ENCODE measurements around the gene MRPS12. TPM values are rescaled to one million over a fixed set of nuclear protein-coding genes. Genes with fewer than 3 reads are reported as not detected.

MRPS12 gene
- total and polyA plus RNA-seq, 11 donors: 45.7 to 115 (median 54.4) TPM

Other genes starting within 250 kb of the MRPS12 start
- 1 to 10 TPM in 2 of 9 donors, under 1 TPM in 7; 0.36 to 1.8 (median 0.72) TPM for gene CAPN12, start 186.5 kb upstream of the MRPS12 start, total RNA-seq
- 1 to 10 TPM in 1 of 2 donors, under 1 TPM in 1; 0.91 to 1.4 TPM for gene CAPN12, start 186.5 kb upstream of the MRPS12 start, polyA plus RNA-seq
- gene LGALS7, start 157.4 kb upstream of the MRPS12 start, total RNA-seq: not detected
- gene LGALS7, start 157.4 kb upstream of the MRPS12 start, polyA plus RNA-seq: under 1 TPM in 1 of 2 donors, not detected in 1; 0.33 TPM
- not detected for gene LGALS7B, start 141.7 kb upstream of the MRPS12 start, total RNA-seq
- gene LGALS7B, start 141.7 kb upstream of the MRPS12 start, polyA plus RNA-seq: not detected
- 1 to 10 TPM in 2 of 9 donors, under 1 TPM in 5, not detected in 2; 0.35 to 1.3 (median 0.65) TPM for gene LGALS4, start 118.0 kb upstream of the MRPS12 start, total RNA-seq
- under 1 TPM; 0.68 to 0.91 TPM for gene LGALS4, start 118.0 kb upstream of the MRPS12 start, polyA plus RNA-seq
- 100 to 1,000 TPM; 382 to 799 (median 564) TPM for gene ECH1, start 99.2 kb upstream of the MRPS12 start, total RNA-seq
- gene ECH1, start 99.2 kb upstream of the MRPS12 start, polyA plus RNA-seq: 1,000 to 10,000 TPM in 1 of 2 donors, 100 to 1,000 TPM in 1; 446 to 1,292 TPM
- gene HNRNPL, start 81.0 kb upstream of the MRPS12 start, total RNA-seq: 100 to 1,000 TPM in 8 of 9 donors, 10 to 100 TPM in 1; 93.6 to 256 (median 165) TPM
- gene HNRNPL, start 81.0 kb upstream of the MRPS12 start, polyA plus RNA-seq: 100 to 1,000 TPM; 103 to 142 TPM
- 1 to 10 TPM; 1.6 to 5.7 (median 3.3) TPM for gene RINL, start 52.7 kb upstream of the MRPS12 start, total RNA-seq
- gene RINL, start 52.7 kb upstream of the MRPS12 start, polyA plus RNA-seq: 10 to 100 TPM in 1 of 2 donors, 1 to 10 TPM in 1; 5.6 to 11.3 TPM
- gene SIRT2, start 31.3 kb upstream of the MRPS12 start, total RNA-seq: 100 to 1,000 TPM in 2 of 9 donors, 10 to 100 TPM in 7; 58.3 to 158 (median 62.4) TPM
- gene SIRT2, start 31.3 kb upstream of the MRPS12 start, polyA plus RNA-seq: 100 to 1,000 TPM in 1 of 2 donors, 10 to 100 TPM in 1; 51.0 to 104 TPM
- gene NFKBIB, start 31.0 kb upstream of the MRPS12 start, total RNA-seq: 10 to 100 TPM; 17.2 to 38.6 (median 22.2) TPM
- gene NFKBIB, start 31.0 kb upstream of the MRPS12 start, polyA plus RNA-seq: 10 to 100 TPM; 35.0 to 90.4 TPM
- gene CCER2, start 18.8 kb upstream of the MRPS12 start, total RNA-seq: under 1 TPM in 2 of 9 donors, not detected in 7; 0.35 to 0.58 TPM
- under 1 TPM in 1 of 2 donors, not detected in 1; 0.42 TPM for gene CCER2, start 18.8 kb upstream of the MRPS12 start, polyA plus RNA-seq
- gene SARS2, start 181 bp upstream of the MRPS12 start, total RNA-seq: 10 to 100 TPM in 8 of 9 donors, 1 to 10 TPM in 1; 9.0 to 29.1 (median 16.7) TPM
- gene SARS2, start 181 bp upstream of the MRPS12 start, polyA plus RNA-seq: 10 to 100 TPM in 1 of 2 donors, 1 to 10 TPM in 1; 10.0 to 26.4 TPM
- 1 to 10 TPM; 1.4 to 4.9 (median 2.5) TPM for gene FBXO17, start 44.8 kb downstream of the MRPS12 start, total RNA-seq
- gene FBXO17, start 44.8 kb downstream of the MRPS12 start, polyA plus RNA-seq: 1 to 10 TPM; 1.2 to 2.4 TPM
- 10 to 100 TPM in 7 of 9 donors, 1 to 10 TPM in 2; 4.2 to 38.3 (median 23.2) TPM for gene FBXO27, start 101.6 kb downstream of the MRPS12 start, total RNA-seq
- 1 to 10 TPM; 4.0 to 8.6 TPM for gene FBXO27, start 101.6 kb downstream of the MRPS12 start, polyA plus RNA-seq
- not detected for gene ACP7, start 153.4 kb downstream of the MRPS12 start, total RNA-seq
- not detected for gene ACP7, start 153.4 kb downstream of the MRPS12 start, polyA plus RNA-seq
- gene PAK4, start 194.8 kb downstream of the MRPS12 start, total RNA-seq: 10 to 100 TPM; 11.5 to 22.1 (median 16.2) TPM
- gene PAK4, start 194.8 kb downstream of the MRPS12 start, polyA plus RNA-seq: 10 to 100 TPM in 1 of 2 donors, 1 to 10 TPM in 1; 9.5 to 25.8 TPM